ENCODE results near the gene PLCG2. TPM values are rescaled to one million over a fixed set of nuclear protein-coding genes. Genes with fewer than 3 reads are reported as not detected.

PLCG2 gene
- total RNA-seq, 1 donor from 2014 or later: 14.2 TPM

- H3K36me3 ChIP-seq: no peaks in the 10 kb centered on the region
- no peaks in the 10 kb centered on the region for H3K27me3 ChIP-seq
- DNase-seq (ENCODE audit: extremely low spot score in 2 of 2): no peak
- no peak overlapping the region for H3K4me3 ChIP-seq
- TF ChIP-seq, protein P1, sequence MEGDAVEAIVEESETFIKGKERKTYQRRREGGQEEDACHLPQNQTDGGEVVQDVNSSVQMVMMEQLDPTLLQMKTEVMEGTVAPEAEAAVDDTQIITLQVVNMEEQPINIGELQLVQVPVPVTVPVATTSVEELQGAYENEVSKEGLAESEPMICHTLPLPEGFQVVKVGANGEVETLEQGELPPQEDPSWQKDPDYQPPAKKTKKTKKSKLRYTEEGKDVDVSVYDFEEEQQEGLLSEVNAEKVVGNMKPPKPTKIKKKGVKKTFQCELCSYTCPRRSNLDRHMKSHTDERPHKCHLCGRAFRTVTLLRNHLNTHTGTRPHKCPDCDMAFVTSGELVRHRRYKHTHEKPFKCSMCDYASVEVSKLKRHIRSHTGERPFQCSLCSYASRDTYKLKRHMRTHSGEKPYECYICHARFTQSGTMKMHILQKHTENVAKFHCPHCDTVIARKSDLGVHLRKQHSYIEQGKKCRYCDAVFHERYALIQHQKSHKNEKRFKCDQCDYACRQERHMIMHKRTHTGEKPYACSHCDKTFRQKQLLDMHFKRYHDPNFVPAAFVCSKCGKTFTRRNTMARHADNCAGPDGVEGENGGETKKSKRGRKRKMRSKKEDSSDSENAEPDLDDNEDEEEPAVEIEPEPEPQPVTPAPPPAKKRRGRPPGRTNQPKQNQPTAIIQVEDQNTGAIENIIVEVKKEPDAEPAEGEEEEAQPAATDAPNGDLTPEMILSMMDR (IDR thresholded peaks at IDR 0.05): no peak
- TF ChIP-seq POLR2A (IDR thresholded peaks at IDR 0.05) (no peak), POLR2AphosphoS5 (IDR thresholded peaks at IDR 0.05; ENCODE audit: insufficient read depth in 1 of 2, low read depth in 1 of 2) (no peak)
- intact Hi-C loops (cut with DNase I): no loop called here
- no peak overlapping the region for H3K27ac ChIP-seq
- H3K4me1 ChIP-seq: no peaks in the 10 kb centered on the region
- H3K9me3 ChIP-seq: no peaks in the 10 kb centered on the region
These were observed 44.6 kb downstream of the PLCG2 start for GRCh38 chr16:81823734-81824133.

DNA sequence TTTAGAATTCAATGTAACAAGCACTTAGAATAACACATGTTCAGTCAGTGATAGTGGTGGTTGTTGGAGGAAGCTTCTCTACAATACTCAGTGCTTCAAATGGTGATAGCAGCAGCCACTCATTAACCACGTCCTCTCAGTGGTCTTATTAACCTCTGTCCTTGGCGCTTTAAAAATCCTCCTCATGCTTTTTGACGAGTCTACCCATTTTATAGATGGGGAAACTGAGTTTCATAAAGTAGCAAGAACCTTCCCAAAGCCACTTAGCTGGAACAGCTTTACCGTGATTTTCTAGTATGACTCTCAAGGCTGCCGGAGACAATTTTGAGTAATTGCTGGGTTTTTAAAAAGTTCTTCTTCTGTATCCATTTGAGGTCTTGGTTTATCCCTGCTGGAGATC is 47.4 kb downstream of the PLCG2 start:
- no peak for TF ChIP-seq POLR2AphosphoS5 (IDR thresholded peaks at IDR 0.05; ENCODE audit: insufficient read depth in 1 of 2, low read depth in 1 of 2)
- no peak for TF ChIP-seq POLR2A (IDR thresholded peaks at IDR 0.05)
- TF ChIP-seq, protein P1 (IDR thresholded peaks at IDR 0.05): no peak

GRCh38 chr16:81830845-81831540 is 51.9 kb downstream of the PLCG2 start:
- no peak overlapping the region for H3K4me3 ChIP-seq

More for the DNA sequence above, 47.4 kb downstream of the PLCG2 start:
- H3K36me3 ChIP-seq: no peaks in the 10 kb centered on the region
- no peak for DNase-seq (ENCODE audit: extremely low spot score in 2 of 2)
- no peak overlapping the region for H3K4me3 ChIP-seq
- no peak overlapping the region for H3K27ac ChIP-seq
- H3K4me1 ChIP-seq: no peaks in the 10 kb centered on the region
- no peaks in the 10 kb centered on the region for H3K9me3 ChIP-seq
- intact Hi-C loops (cut with DNase I): no loop called here
- no peaks in the 10 kb centered on the region for H3K27me3 ChIP-seq

DNA sequence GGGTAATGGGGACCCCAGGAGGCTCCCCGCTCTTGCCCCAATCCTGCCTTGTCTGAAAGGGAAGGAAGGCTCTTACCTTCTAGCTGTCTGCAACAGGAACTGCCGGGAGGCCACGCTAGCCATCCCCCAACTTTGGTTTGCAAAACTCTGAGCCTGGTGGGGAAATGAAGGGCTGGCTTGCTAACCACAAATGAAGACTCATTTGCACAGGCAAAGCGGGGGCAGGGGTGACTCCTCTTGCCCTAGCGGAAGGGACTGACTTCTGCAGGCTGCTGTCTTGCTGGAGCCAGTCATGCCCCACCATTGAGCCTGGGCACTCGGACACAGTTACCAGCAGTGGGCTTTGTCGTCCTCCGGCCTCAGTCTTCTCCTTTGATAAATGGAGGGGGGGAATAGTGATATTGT is 52.6 kb downstream of the PLCG2 start:
- Histone ChIP-seq H3K4me3 (no peak overlapping the region), H3K9me3 (no peaks in the 10 kb centered on the region), H3K27ac (no peak overlapping the region), H3K27me3 (no peaks in the 10 kb centered on the region), H3K36me3 (no peaks in the 10 kb centered on the region), H3K4me1 (peaks cover 6% of the 10 kb centered on the region)
- intact Hi-C loops (cut with DNase I): no loop called here
- TF ChIP-seq, protein P1 (IDR thresholded peaks at IDR 0.05): no peak
- TF ChIP-seq POLR2A (IDR thresholded peaks at IDR 0.05): no peak
- no peak for TF ChIP-seq POLR2AphosphoS5 (IDR thresholded peaks at IDR 0.05; ENCODE audit: insufficient read depth in 1 of 2, low read depth in 1 of 2)
- no peak for DNase-seq (ENCODE audit: extremely low spot score in 2 of 2)

More at GRCh38 chr16:81830845-81831540, 51.9 kb downstream of the PLCG2 start:
- no peaks in the 10 kb centered on the region for H3K27me3 ChIP-seq
- H3K4me1 ChIP-seq: peaks cover 6% of the 10 kb centered on the region
- TF ChIP-seq POLR2AphosphoS5 (IDR thresholded peaks at IDR 0.05; ENCODE audit: insufficient read depth in 1 of 2, low read depth in 1 of 2) (no peak), POLR2A (IDR thresholded peaks at IDR 0.05) (no peak)
- TF ChIP-seq, protein P1 (IDR thresholded peaks at IDR 0.05): no peak
- no peaks in the 10 kb centered on the region for H3K36me3 ChIP-seq
- no peak overlapping the region for H3K27ac ChIP-seq
- intact Hi-C loops (cut with DNase I): no loop called here
- no peak for DNase-seq (ENCODE audit: extremely low spot score in 2 of 2)
- H3K9me3 ChIP-seq: no peaks in the 10 kb centered on the region

DNA sequence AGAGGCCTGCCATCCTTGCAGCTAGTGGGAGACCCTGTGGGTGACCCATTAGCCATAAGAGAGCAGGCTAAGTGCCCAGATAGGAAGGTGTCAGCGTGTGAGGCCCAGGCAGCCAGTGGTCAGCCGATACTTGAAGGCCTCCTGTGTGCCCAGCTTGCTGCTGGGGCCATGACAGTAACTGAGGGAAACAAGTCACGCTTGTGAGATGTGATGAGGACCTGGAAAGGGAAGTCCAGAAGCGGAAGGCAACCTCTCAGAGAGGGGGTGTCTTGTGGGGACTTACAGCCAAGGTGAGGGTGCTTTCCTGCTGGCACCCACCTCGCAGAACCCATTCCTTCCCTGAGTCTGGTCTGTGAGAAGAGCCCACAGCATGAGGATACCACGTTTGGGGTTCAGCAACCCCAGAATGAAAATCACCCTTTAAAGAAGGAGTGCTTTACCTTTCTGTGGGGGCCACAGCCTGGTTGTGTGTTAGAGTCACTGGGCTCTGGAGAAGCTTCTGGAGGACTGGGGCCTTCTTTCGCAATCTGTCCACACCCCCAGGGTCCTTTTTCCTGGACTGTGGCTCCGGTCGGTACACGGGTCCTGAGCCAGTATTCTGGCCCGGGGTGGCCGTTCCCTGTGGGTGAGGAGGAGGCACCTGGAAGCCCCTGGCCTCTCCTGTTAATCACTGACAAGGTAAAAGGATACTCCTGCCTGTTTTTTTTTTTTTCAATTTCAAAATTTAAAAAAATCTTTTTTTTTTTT is 53.9 kb downstream of the PLCG2 start:
- H3K9me3 ChIP-seq: no peaks in the 10 kb centered on the region
- no peak overlapping the region for H3K27ac ChIP-seq
- no peaks in the 10 kb centered on the region for H3K27me3 ChIP-seq
- no peak for DNase-seq (ENCODE audit: extremely low spot score in 2 of 2)
- intact Hi-C loops (cut with DNase I): no loop called here
- no peaks in the 10 kb centered on the region for H3K36me3 ChIP-seq
- H3K4me1 ChIP-seq: peaks cover 6% of the 10 kb centered on the region
- TF ChIP-seq, protein P1 (IDR thresholded peaks at IDR 0.05): no peak
- TF ChIP-seq POLR2AphosphoS5 (IDR thresholded peaks at IDR 0.05; ENCODE audit: insufficient read depth in 1 of 2, low read depth in 1 of 2) (no peak), POLR2A (IDR thresholded peaks at IDR 0.05) (no peak)
- H3K4me3 ChIP-seq: no peak overlapping the region
